B cell (primary cell): Measurements from ENCODE around the gene MAP3K9. TPM values are rescaled to one million over a fixed set of nuclear protein-coding genes. Genes with fewer than 3 reads are reported as not detected.

Experiments
- ATAC-seq: fragments of 200-7000 bp; cut with Tn5 transposase; one replicate; pipeline ENCODE4 v1.10.0; 2021; ENCODE audit warnings: low read depth, mild to moderate bottlenecking, moderate number of reproducible peaks, moderate library complexity
- CTCF ChIA-PET: fragments of 350-600 bp; sonication (Branson Sonifier 250); formaldehyde crosslinking; loops from one replicate; lab custom pipeline; 2021; ENCODE audit warnings: antibody characterized with exemption, inconsistent platforms; lab: Charles Lee
- POLR2A ChIA-PET: fragments of 350-600 bp; sonication (Branson Sonifier 250); formaldehyde crosslinking; loops from one replicate; lab custom pipeline; 2021; ENCODE audit warnings: antibody characterized with exemption; lab: Charles Lee
- DNase-seq: peaks from one replicate; pipeline ENCODE4 v3.0.0; 2013
- H2AFZ ChIP-seq: 2 replicates; pipeline ENCODE4 v1.6.1; 2012; ENCODE audit warnings: mild to moderate bottlenecking, low read depth, low read length; ENCODE audit not compliant: insufficient read depth, poor library complexity, severe bottlenecking
- H3K27ac ChIP-seq, 2 donors: 1 replicate in 1 of 2; 2 replicates in 1 of 2; pipeline ENCODE4 v1.5.1; 2012 to 2013; ENCODE audit warnings: low read length in 2 of 2, mild to moderate bottlenecking in 2 of 2, moderate library complexity in 1 of 2
- H3K27me3 ChIP-seq, 4 experiments: fragments of 200-600 bp in 1 of 4; sonication (generic) in 1 of 4; replicated peaks in 1 of 4; 1 replicate in 2 of 4; 2 replicates in 2 of 4; pipeline versions ENCODE4 v1.6.1 to v1.7.0; 2013 to 2016; ENCODE audit warnings: low read length in 3 of 4, mild to moderate bottlenecking in 2 of 4, mixed read lengths in 1 of 4, moderate library complexity in 1 of 4; ENCODE audit not compliant: insufficient read depth in 4 of 4, control insufficient read depth in 3 of 4; ENCODE audit errors: control extremely low read depth in 1 of 4
- H3K36me3 ChIP-seq, 2 experiments: replicated peaks in 1 of 2; 1 replicate in 1 of 2; 2 replicates in 1 of 2; pipeline versions ENCODE4 v1.6.1 to v1.7.1; 2013; ENCODE audit warnings: low read length in 1 of 2; ENCODE audit not compliant: insufficient read depth in 2 of 2, control insufficient read depth in 1 of 2; ENCODE audit errors: control extremely low read depth in 1 of 2, extremely low read depth in 1 of 2
- H3K4me1 ChIP-seq, 2 donors: fragments of 200-600 bp in 1 of 2; sonication (generic) in 1 of 2; 1 replicate in 1 of 2; 2 replicates in 1 of 2; pipeline versions ENCODE4 v1.5.1 to v1.6.1; 2013 to 2017; ENCODE audit warnings: low read length in 2 of 2; ENCODE audit not compliant: control insufficient read depth in 2 of 2, insufficient read depth in 2 of 2
- H3K4me2 ChIP-seq: replicated peaks from 2 replicates; pipeline ENCODE3; 2012; ENCODE audit warnings: mild to moderate bottlenecking, low read depth, low read length; ENCODE audit not compliant: poor library complexity, severe bottlenecking
- H3K4me3 ChIP-seq, 5 experiments: fragments of 200-600 bp in 1 of 5; sonication (generic) in 1 of 5; 1 replicate in 3 of 5; 2 replicates in 2 of 5; pipeline versions ENCODE4 v1.5.1 to v1.7.0; 2011 to 2016; ENCODE audit warnings: low read length in 4 of 5, mild to moderate bottlenecking in 4 of 5, low read depth in 2 of 5, control low read depth in 1 of 5, moderate library complexity in 1 of 5; ENCODE audit not compliant: insufficient read depth in 1 of 5; ENCODE audit errors: control extremely low read depth in 1 of 5, extremely low read depth in 1 of 5
- H3K79me2 ChIP-seq: fragments of 200-600 bp; sonication (generic); one replicate; pipeline ENCODE4 v1.6.0; 2016; ENCODE audit warnings: low read length; ENCODE audit not compliant: control insufficient read depth, insufficient read depth
- H3K9ac ChIP-seq: fragments of 200-600 bp; sonication (generic); 2 replicates; pipeline ENCODE4 v1.6.1; 2017; ENCODE audit warnings: mild to moderate bottlenecking, low read length, moderate library complexity
- H3K9me3 ChIP-seq, 3 donors: one replicate each; pipeline versions ENCODE4 v1.6.1 to v1.7.1; 2013; ENCODE audit warnings: low read length in 2 of 3; ENCODE audit not compliant: control insufficient read depth in 2 of 3, insufficient read depth in 1 of 3; ENCODE audit errors: control extremely low read depth in 1 of 3
- H4K20me1 ChIP-seq: 2 replicates; pipeline ENCODE4 v1.6.0; 2012; ENCODE audit warnings: mild to moderate bottlenecking, low read length; ENCODE audit not compliant: insufficient read depth, control insufficient read depth, poor library complexity, severe bottlenecking
- H3K27ac Mint-ChIP-seq: one replicate; pipeline ENCODE4 v1.8.0; 2021; ENCODE audit warnings: mixed read lengths
- H3K27me3 Mint-ChIP-seq: one replicate; pipeline ENCODE4 v1.8.0; 2021; ENCODE audit warnings: mixed read lengths
- H3K4me1 Mint-ChIP-seq: one replicate; pipeline ENCODE4 v1.8.0; 2021; ENCODE audit warnings: mixed read lengths
- H3K4me3 Mint-ChIP-seq: one replicate; pipeline ENCODE4 v1.8.0; 2021; ENCODE audit warnings: mixed read lengths
- H3K9me3 Mint-ChIP-seq: one replicate; pipeline ENCODE4 v1.8.0; 2022; ENCODE audit warnings: mixed read lengths; ENCODE audit not compliant: insufficient read depth
- EZH2 ChIP-seq: IDR thresholded peaks from 2 replicates; pipeline ENCODE4 v1.6.1; 2012; ENCODE audit warnings: borderline replicate concordance, low read depth, mild to moderate bottlenecking, moderate library complexity, low read length; ENCODE audit not compliant: insufficient read depth, poor library complexity, severe bottlenecking
- WGBS: methylation state at CpG from one replicate; pipeline ENCODE4 v1.1.5; 2013; ENCODE audit warnings: missing lambda C conversion rate; ENCODE audit not compliant: insufficient coverage; 5-methylcytosine and 5-hydroxymethylcytosine counted together
- intact Hi-C: fragments of 100-400 bp; cut with micrococcal nuclease; formaldehyde crosslinking; loops from one replicate; pipeline ENCODE4 v1.10.0; 2022
- polyA plus RNA-seq: library from polyadenylated mRNA; depleted of rRNA; stranded (reverse); fragments of >200 nt; gene quantifications from 2 replicates; pipeline ENCODE4 v1.2.3, GENCODE V29; 2012
- total RNA-seq, 2 donors: library from RNA; stranded (reverse); fragments of 120-200 nt in 1 of 2; gene quantifications; 1 replicate in 1 of 2; 2 replicates in 1 of 2; pipeline versions ENCODE4 v1.2.3 to v1.2.4, GENCODE V29; 2013 to 2022
- TF ChIP-seq, protein P1 (sequence below): fragments of 200-600 bp; IDR thresholded peaks from one replicate; pipeline ENCODE4 v1.8.0; 2022; ENCODE audit warnings: antibody characterized with exemption, mild to moderate bottlenecking

MAP3K9 gene
- total and polyA plus RNA-seq, 2 donors (not counting 1 experiment from before 2014, with no cell fraction given), result 4.7 to 20.2 TPM

DNA sequence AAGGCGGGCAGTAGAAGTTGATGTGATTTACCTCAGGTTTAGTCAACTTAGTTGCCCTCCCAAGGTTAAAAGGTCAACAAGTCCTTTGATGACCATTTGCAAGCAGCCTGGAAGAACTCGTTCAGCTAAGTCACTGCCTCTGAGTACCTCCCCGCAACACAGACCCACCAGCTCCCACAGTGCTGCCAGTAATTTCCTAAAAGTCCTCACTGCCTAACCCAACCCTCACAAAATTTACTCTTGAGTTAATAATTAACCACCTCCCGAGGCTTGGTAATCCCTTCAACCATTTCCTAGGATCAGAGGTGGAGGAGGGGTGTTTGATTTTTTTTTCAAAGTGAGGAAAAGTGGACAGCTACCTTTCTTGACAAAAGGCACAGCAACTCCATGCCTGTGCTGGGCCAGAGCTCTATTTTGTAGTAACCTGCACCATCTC, 55.8 kb downstream of the MAP3K9 start:
- 96% methylated on average over 3 of the region's 4 CpGs for WGBS
- H2AFZ ChIP-seq, result no peak overlapping the region
- H3K27ac ChIP-seq, result no peak overlapping the region
- no peak overlapping the region for H3K27ac Mint-ChIP-seq
- no peaks in the 10 kb centered on the region for H3K4me1 Mint-ChIP-seq
- H3K4me3 Mint-ChIP-seq, result no peak overlapping the region
- peaks cover 0 to under 1% (median 0%) of the 10 kb centered on the region in 3 donors for H3K9me3 ChIP-seq
- TF ChIP-seq EZH2, result no peak
- TF ChIP-seq, protein P1, sequence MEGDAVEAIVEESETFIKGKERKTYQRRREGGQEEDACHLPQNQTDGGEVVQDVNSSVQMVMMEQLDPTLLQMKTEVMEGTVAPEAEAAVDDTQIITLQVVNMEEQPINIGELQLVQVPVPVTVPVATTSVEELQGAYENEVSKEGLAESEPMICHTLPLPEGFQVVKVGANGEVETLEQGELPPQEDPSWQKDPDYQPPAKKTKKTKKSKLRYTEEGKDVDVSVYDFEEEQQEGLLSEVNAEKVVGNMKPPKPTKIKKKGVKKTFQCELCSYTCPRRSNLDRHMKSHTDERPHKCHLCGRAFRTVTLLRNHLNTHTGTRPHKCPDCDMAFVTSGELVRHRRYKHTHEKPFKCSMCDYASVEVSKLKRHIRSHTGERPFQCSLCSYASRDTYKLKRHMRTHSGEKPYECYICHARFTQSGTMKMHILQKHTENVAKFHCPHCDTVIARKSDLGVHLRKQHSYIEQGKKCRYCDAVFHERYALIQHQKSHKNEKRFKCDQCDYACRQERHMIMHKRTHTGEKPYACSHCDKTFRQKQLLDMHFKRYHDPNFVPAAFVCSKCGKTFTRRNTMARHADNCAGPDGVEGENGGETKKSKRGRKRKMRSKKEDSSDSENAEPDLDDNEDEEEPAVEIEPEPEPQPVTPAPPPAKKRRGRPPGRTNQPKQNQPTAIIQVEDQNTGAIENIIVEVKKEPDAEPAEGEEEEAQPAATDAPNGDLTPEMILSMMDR, result no peak
- H3K27me3 Mint-ChIP-seq, result no peaks in the 10 kb centered on the region
- peaks cover 0 to 42% of the 10 kb centered on the region in 2 experiments for H3K36me3 ChIP-seq
- H3K9ac ChIP-seq, result no peak overlapping the region
- H3K27me3 ChIP-seq, result no peaks in the 10 kb centered on the region
- no peak for ATAC-seq
- H3K9me3 Mint-ChIP-seq, result no peaks in the 10 kb centered on the region
- DNase-seq, result no peak
- ChIA-PET POLR2A (interaction anchor here (0.5 kb wide), 1 partner anchor 44 kb away, joined by 3 read pairs; no protein-coding TSS in a partner anchor), CTCF (no interaction called here)
- H4K20me1 ChIP-seq, result no peaks in the 10 kb centered on the region
- no peaks in the 10 kb centered on the region for H3K4me1 ChIP-seq
- no peak overlapping the region for H3K4me3 ChIP-seq
- no peaks in the 10 kb centered on the region for H3K79me2 ChIP-seq
- intact Hi-C loops, result no loop called here
- no peak overlapping the region for H3K4me2 ChIP-seq

DNA sequence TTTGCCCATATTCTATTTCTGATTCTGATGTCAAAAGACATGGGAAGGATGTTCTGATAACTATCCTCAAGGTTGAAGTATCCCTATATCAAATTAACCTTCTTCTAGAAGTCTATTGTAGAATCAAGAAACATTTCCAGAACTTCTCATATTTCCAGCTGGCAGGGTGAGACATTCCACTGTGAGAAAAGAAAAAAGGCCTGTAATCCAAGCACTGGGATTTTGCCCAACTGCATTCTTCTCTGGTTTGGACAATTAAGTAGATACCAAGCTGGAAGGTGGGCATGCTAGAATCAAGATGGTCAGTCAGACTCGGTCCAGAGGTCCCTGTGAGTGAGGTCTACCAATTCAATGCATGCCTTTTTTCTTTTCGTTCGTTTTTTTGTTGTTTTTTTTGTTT, 60.9 kb downstream of the MAP3K9 start:
- DNase-seq, result no peak
- Histone ChIP-seq H4K20me1 (no peaks in the 10 kb centered on the region), H3K27me3 (no peaks in the 10 kb centered on the region), H3K4me2 (no peak overlapping the region), H3K27ac (no peak overlapping the region), H2AFZ (no peak overlapping the region), H3K4me1 (no peaks in the 10 kb centered on the region), H3K79me2 (no peaks in the 10 kb centered on the region), H3K36me3 (peaks cover 0 to 48% of the 10 kb centered on the region in 2 experiments), H3K9me3 (no peaks in the 10 kb centered on the region), H3K9ac (no peak overlapping the region), H3K4me3 (no peak overlapping the region)
- WGBS, result 78% methylated on average over 3 of the region's 3 CpGs
- no peak for ATAC-seq
- H3K27me3 Mint-ChIP-seq, result no peaks in the 10 kb centered on the region
- no peaks in the 10 kb centered on the region for H3K9me3 Mint-ChIP-seq
- ChIA-PET POLR2A (no interaction called here), CTCF (interaction anchor here (0.6 kb wide), 1 partner anchor 129 kb away, joined by 3 read pairs; no protein-coding TSS in a partner anchor)
- H3K4me3 Mint-ChIP-seq, result no peak overlapping the region
- H3K4me1 Mint-ChIP-seq, result no peaks in the 10 kb centered on the region
- no peak overlapping the region for H3K27ac Mint-ChIP-seq
- intact Hi-C loops, result no loop called here
- TF ChIP-seq EZH2, result no peak
- TF ChIP-seq, protein P1, result no peak
